ENCODE data around the gene C1orf50.

The C1orf50 gene

GRCh38 chr1:42821690-42822089 is 54.6 kb downstream of the C1orf50 start:
- no peaks in the 10 kb centered on the region for H3K27me3 ChIP-seq (ENCODE audit: insufficient read depth, low read depth)
- H3K36me3 ChIP-seq (ENCODE audit: insufficient read depth) = no peaks in the 10 kb centered on the region
- H2AFZ ChIP-seq (ENCODE audit: low read depth) = no peak overlapping the region
- TF ChIP-seq CTCF (conservative IDR thresholded peaks at IDR 0.05; ENCODE audit: low read depth, low read length) = no peak
- no peak overlapping the region for H3K4me2 ChIP-seq
- peaks cover 19% of the 10 kb centered on the region for H3K4me1 ChIP-seq (ENCODE audit: low read depth, poor library complexity, severe bottlenecking)
- H3K4me3 ChIP-seq (IDR thresholded peaks at IDR 0.05; ENCODE audit: insufficient read depth, low read depth, low read length) = no peak overlapping the region
- no peaks in the 10 kb centered on the region for H3K79me2 ChIP-seq (ENCODE audit: insufficient read depth, low read depth)
- H4K20me1 ChIP-seq (ENCODE audit: insufficient read depth) = no peaks in the 10 kb centered on the region
- H3K9ac ChIP-seq = no peak overlapping the region
- H3K27ac ChIP-seq = no peak overlapping the region

DNA sequence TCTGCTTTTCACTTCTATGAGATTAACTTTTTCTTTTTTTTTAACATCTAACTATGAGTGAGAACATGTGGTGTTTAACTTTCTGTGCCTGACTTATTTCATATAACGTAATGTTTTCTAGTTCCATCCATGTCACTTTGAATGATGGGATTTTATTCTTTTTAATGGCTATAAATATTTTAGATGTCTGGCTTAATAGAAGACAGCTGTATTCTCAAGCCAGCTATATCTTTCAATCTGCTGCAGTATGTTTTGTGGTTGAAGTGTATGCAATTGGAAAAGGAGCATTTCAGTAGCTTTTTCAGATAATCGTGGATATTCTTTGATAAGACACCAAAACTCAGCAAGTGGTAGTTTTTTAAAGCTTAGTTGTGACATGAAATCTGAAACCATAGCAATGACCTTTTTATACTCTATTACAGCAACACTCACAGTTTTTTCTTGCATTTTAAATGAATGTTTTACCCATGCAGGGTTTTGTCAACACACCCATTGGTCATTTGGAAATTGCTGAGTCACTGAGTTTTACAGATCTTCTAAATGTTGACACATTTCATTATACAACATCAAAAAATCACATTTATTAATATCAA is 55.8 kb downstream of the C1orf50 start:
- no peaks in the 10 kb centered on the region for H3K36me3 ChIP-seq (ENCODE audit: insufficient read depth)
- no peak overlapping the region; the same call in 1 of the 2 replicates for H3K27ac ChIP-seq
- TF ChIP-seq CTCF (conservative IDR thresholded peaks at IDR 0.05; ENCODE audit: low read depth, low read length) = no peak
- peak overlapping the region; percentile 19; the same call in 1 of the 2 replicates for H3K4me2 ChIP-seq
- peaks cover 14% of the 10 kb centered on the region for H3K4me1 ChIP-seq (ENCODE audit: low read depth, poor library complexity, severe bottlenecking)
- no peaks in the 10 kb centered on the region for H4K20me1 ChIP-seq (ENCODE audit: insufficient read depth)
- no peak overlapping the region for H3K9ac ChIP-seq
- H3K4me3 ChIP-seq (IDR thresholded peaks at IDR 0.05; ENCODE audit: insufficient read depth, low read depth, low read length) = no peak overlapping the region
- H3K27me3 ChIP-seq (ENCODE audit: insufficient read depth, low read depth) = no peaks in the 10 kb centered on the region
- no peaks in the 10 kb centered on the region for H3K79me2 ChIP-seq (ENCODE audit: insufficient read depth, low read depth)
- H2AFZ ChIP-seq (ENCODE audit: low read depth) = no peak overlapping the region

GRCh38 chr1:42824481-42825035 is 57.5 kb downstream of the C1orf50 start:
- TF ChIP-seq CTCF (conservative IDR thresholded peaks at IDR 0.05; ENCODE audit: low read depth, low read length) = no peak
- no peaks in the 10 kb centered on the region for H4K20me1 ChIP-seq (ENCODE audit: insufficient read depth)
- H3K27me3 ChIP-seq (ENCODE audit: insufficient read depth, low read depth) = no peaks in the 10 kb centered on the region
- H3K4me3 ChIP-seq (IDR thresholded peaks at IDR 0.05; ENCODE audit: insufficient read depth, low read depth, low read length) = no peak overlapping the region
- no peak overlapping the region for H3K9ac ChIP-seq
- no peaks in the 10 kb centered on the region for H3K36me3 ChIP-seq (ENCODE audit: insufficient read depth)
- no peaks in the 10 kb centered on the region for H3K79me2 ChIP-seq (ENCODE audit: insufficient read depth, low read depth)
- no peak overlapping the region for H2AFZ ChIP-seq (ENCODE audit: low read depth)
- peaks cover 13% of the 10 kb centered on the region for H3K4me1 ChIP-seq (ENCODE audit: low read depth, poor library complexity, severe bottlenecking)
- no peak overlapping the region for H3K27ac ChIP-seq
- no peak overlapping the region for H3K4me2 ChIP-seq

GRCh38 chr1:42825036-42825851 is 58.2 kb downstream of the C1orf50 start:
- Histone ChIP-seq H3K4me1 (ENCODE audit: low read depth, poor library complexity, severe bottlenecking) (peaks cover 13% of the 10 kb centered on the region), H3K27ac (no peak overlapping the region), H3K4me3 (IDR thresholded peaks at IDR 0.05; ENCODE audit: insufficient read depth, low read depth, low read length) (no peak overlapping the region), H3K4me2 (no peak overlapping the region), H3K27me3 (ENCODE audit: insufficient read depth, low read depth) (no peaks in the 10 kb centered on the region), H2AFZ (ENCODE audit: low read depth) (no peak overlapping the region), H4K20me1 (ENCODE audit: insufficient read depth) (no peaks in the 10 kb centered on the region), H3K36me3 (ENCODE audit: insufficient read depth) (no peaks in the 10 kb centered on the region), H3K79me2 (ENCODE audit: insufficient read depth, low read depth) (no peaks in the 10 kb centered on the region), H3K9ac (no peak overlapping the region)
- no peak for TF ChIP-seq CTCF (conservative IDR thresholded peaks at IDR 0.05; ENCODE audit: low read depth, low read length)

Measured in KMS-11 (cell line).